ENCODE data around the gene ETV4.

DNA sequence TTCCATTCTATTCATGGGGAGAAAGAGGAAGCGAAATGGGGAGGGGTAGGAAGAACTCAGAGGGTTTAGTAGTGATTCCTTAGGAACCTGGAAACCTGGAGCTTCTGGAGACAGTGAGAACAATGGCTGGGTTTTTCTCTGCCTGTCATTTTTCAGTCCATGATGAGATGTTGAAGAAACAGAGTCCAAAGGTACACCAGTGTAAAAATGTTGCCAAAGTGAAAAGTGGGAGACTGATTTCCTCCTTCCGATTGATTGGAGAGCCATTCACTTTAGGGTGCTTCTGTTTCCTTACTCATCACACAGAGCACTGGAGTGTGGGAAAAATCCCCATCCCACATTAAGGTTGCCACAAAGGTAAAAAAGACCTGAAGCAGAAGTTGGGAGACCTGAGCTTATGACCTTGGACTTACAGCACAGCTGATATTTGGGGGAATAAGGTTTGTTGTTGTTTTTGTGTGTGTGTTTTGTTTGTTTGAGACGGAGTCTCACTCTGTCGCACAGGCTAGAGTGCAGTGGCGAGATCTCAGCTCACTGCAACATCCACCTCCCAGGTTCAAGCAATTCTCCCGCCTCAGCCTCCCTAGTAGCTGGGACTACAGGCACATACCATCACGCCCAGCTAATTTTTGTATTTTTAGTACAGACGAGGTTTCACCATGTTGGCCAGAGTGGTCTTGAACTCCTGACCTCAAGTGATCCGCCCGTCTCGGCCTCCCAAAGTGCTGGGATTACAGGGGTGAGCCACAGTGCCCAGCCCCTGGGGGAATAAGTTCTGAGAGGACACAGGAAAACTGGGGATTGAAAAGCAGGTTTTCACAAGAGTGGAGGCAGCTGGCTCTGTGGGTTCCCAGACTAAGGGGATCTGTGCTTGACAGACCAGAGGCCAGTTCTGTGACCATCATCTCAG lies 63.8 kb downstream of the ETV4 start:
- TF ChIP-seq, protein P1, sequence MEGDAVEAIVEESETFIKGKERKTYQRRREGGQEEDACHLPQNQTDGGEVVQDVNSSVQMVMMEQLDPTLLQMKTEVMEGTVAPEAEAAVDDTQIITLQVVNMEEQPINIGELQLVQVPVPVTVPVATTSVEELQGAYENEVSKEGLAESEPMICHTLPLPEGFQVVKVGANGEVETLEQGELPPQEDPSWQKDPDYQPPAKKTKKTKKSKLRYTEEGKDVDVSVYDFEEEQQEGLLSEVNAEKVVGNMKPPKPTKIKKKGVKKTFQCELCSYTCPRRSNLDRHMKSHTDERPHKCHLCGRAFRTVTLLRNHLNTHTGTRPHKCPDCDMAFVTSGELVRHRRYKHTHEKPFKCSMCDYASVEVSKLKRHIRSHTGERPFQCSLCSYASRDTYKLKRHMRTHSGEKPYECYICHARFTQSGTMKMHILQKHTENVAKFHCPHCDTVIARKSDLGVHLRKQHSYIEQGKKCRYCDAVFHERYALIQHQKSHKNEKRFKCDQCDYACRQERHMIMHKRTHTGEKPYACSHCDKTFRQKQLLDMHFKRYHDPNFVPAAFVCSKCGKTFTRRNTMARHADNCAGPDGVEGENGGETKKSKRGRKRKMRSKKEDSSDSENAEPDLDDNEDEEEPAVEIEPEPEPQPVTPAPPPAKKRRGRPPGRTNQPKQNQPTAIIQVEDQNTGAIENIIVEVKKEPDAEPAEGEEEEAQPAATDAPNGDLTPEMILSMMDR (IDR thresholded peaks at IDR 0.05), result no peak
- TF ChIP-seq POLR2A (IDR thresholded peaks at IDR 0.05), result no peak
